Skeletal muscle cell (primary cell): ENCODE measurements around the gene WNT2.
A peak's percentile ranks its signal among the peaks of the same experiment; 100 is the strongest.
"Not testable (repeated sequence)": the region's sequence is repeated elsewhere in the genome, so short reads cannot be mapped to it uniquely, and the experiment has no call there.

Source experiments
- DNase-seq: peaks from one replicate; pipeline ENCODE4 v3.0.0-alpha.2; 2010; ENCODE audit warnings: low read depth
- H3K4me3 ChIP-seq: 2 replicates; pipeline ENCODE4 v1.5.1; 2011; ENCODE audit warnings: low read depth, mild to moderate bottlenecking, control low read depth, low read length, moderate library complexity

The WNT2 gene

GRCh38 chr7:117312593-117313580 lies 10.0 kb downstream of the WNT2 start:
- no peak overlapping the region for H3K4me3 ChIP-seq
- no peak for DNase-seq

GRCh38 chr7:117308891-117309290 lies 14.0 kb downstream of the WNT2 start:
- no peak overlapping the region for H3K4me3 ChIP-seq
- DNase-seq, result no peak

GRCh38 chr7:117302396-117302795 lies 20.5 kb downstream of the WNT2 start:
- H3K4me3 ChIP-seq, result no peak overlapping the region
- DNase-seq, result no peak

- H3K4me3 ChIP-seq, DNase-seq: not testable (repeated sequence)
These were observed 22.4 kb downstream of the WNT2 start for GRCh38 chr7:117300506-117300905.

GRCh38 chr7:117297606-117298005 lies 25.3 kb downstream of the WNT2 start:
- H3K4me3 ChIP-seq, result no peak overlapping the region
- DNase-seq, result no peak

- no peak overlapping the region for H3K4me3 ChIP-seq
- DNase-seq, result no peak
These were observed 26.8 kb downstream of the WNT2 start for GRCh38 chr7:117296066-117296465.

GRCh38 chr7:117285826-117286225 lies 37.0 kb downstream of the WNT2 start:
- DNase-seq, result no peak
- no peak overlapping the region for H3K4me3 ChIP-seq

GRCh38 chr7:117284692-117285091 lies 38.2 kb downstream of the WNT2 start:
- DNase-seq, result no peak
- H3K4me3 ChIP-seq, result no peak overlapping the region

- no peak overlapping the region for H3K4me3 ChIP-seq
- no peak for DNase-seq
These were observed 39.1 kb downstream of the WNT2 start for GRCh38 chr7:117283779-117284178.

GRCh38 chr7:117283371-117283770 lies 39.5 kb downstream of the WNT2 start:
- no peak overlapping the region for H3K4me3 ChIP-seq
- DNase-seq, result peak; percentile 66

GRCh38 chr7:117282239-117282812 lies 40.5 kb downstream of the WNT2 start:
- no peak for DNase-seq
- H3K4me3 ChIP-seq, result no peak overlapping the region

GRCh38 chr7:117281562-117281961 lies 41.3 kb downstream of the WNT2 start:
- DNase-seq, result no peak
- no peak overlapping the region for H3K4me3 ChIP-seq

GRCh38 chr7:117279931-117280557 lies 42.8 kb downstream of the WNT2 start:
- no peak overlapping the region for H3K4me3 ChIP-seq
- no peak for DNase-seq

- DNase-seq, result no peak
- no peak overlapping the region for H3K4me3 ChIP-seq
These were observed 43.7 kb downstream of the WNT2 start for GRCh38 chr7:117279203-117279602.

- no peak for DNase-seq
- no peak overlapping the region for H3K4me3 ChIP-seq
These were observed 44.8 kb downstream of the WNT2 start for GRCh38 chr7:117278040-117278439.

GRCh38 chr7:117277576-117277975 lies 45.3 kb downstream of the WNT2 start:
- no peak for DNase-seq

GRCh38 chr7:117274951-117275350 lies 47.9 kb downstream of the WNT2 start:
- no peak overlapping the region for H3K4me3 ChIP-seq
- no peak for DNase-seq

More at GRCh38 chr7:117277576-117277975, 45.3 kb downstream of the WNT2 start:
- H3K4me3 ChIP-seq, result no peak overlapping the region

GRCh38 chr7:117273814-117274225 lies 49.0 kb downstream of the WNT2 start:
- no peak for DNase-seq
- H3K4me3 ChIP-seq, result no peak overlapping the region

GRCh38 chr7:117273325-117273724 lies 49.5 kb downstream of the WNT2 start:
- H3K4me3 ChIP-seq, result no peak overlapping the region
- DNase-seq, result no peak

- H3K4me3 ChIP-seq, result no peak overlapping the region
- no peak for DNase-seq
These were observed 50.7 kb downstream of the WNT2 start for GRCh38 chr7:117272017-117272759.
